Measurements from ENCODE around the gene MIA2. TPM values are rescaled to one million over a fixed set of nuclear protein-coding genes. Genes with fewer than 3 reads are reported as not detected.
"Not testable (repeated sequence)": the region's sequence is repeated elsewhere in the genome, so short reads cannot be mapped to it uniquely, and the experiment has no call there.

Gene MIA2
- total RNA-seq, 1 donor, result 32.0 TPM

DNA sequence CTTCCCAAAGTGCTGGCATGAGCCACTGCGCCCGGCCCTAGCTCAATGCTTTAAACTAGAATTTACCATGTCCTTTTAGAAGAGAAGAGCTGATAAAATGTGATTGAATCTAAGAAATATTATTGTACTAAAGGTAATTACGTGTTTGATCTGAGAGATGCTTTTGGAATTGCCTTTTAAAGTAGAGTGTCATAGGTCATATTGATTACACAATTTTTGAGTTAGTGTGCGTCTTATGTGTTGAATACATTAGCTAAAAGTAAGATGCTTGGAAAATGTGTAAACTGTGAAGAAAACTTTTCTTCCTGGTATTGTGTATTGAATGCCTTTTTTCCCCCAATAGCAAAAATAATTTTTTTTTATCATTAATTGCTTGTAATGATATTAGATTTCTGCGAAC is 41.7 kb downstream of the MIA2 start:
- no peaks in the 10 kb centered on the region for H3K27me3 ChIP-seq (ENCODE audit: insufficient read depth, low read length)
- no peaks in the 10 kb centered on the region for H3K9me3 ChIP-seq (ENCODE audit: low read depth, low read length)
- H3K4me1 ChIP-seq (ENCODE audit: insufficient read depth, low read length), result peaks cover 4% of the 10 kb centered on the region
- H3K4me3 ChIP-seq (ENCODE audit: low read length), result no peak overlapping the region

DNA sequence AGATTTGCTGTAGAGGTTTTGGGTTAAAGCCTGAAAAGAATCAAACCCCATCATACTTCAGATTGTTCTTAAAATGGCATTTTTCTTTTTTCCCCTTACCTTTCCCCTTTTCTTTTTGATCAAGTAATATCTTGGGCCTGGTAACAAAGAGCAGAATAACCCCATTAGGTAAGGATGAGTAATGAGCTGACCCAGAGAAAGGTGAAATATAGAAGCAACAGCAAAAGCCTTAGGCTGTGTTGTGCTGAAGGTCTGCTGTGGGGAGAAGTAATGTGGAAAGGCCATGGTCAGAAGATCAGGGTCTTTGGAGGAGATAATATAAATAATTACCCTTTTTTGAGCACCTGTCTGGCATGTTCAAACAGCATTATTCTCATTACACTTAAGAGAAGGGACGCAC is 42.3 kb downstream of the MIA2 start:
- Histone ChIP-seq H3K27me3 (ENCODE audit: insufficient read depth, low read length) (no peaks in the 10 kb centered on the region), H3K9me3 (ENCODE audit: low read depth, low read length) (no peaks in the 10 kb centered on the region), H3K4me3 (ENCODE audit: low read length) (no peak overlapping the region), H3K4me1 (ENCODE audit: insufficient read depth, low read length) (peaks cover 3% of the 10 kb centered on the region)

DNA sequence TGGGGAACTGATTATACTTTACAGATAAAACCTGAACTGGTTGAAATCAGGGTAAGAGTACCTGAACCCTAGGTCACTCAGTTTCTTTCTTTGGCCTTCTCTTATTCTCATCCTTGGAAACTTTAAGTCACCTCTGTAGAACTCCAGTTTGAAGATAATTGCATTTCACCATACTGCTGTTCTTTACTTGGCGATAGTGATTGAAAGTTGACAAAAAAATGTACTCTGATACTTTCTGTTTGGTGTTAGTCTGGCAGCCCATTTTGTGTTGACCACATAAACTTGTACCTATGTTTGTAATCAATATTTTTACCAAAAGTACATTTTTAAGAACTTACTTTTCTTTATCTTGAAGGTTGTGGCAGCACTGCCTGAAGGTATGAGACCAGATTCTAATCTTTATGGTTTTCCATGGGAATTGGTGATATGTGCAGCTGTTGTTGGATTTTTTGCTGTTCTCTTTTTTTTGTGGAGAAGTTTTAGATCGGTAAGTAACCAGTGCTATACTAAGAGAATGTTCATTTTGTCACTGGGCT is 42.9 kb downstream of the MIA2 start:
- Histone ChIP-seq H3K4me3 (ENCODE audit: low read length) (no peak overlapping the region), H3K27me3 (ENCODE audit: insufficient read depth, low read length) (no peaks in the 10 kb centered on the region), H3K9me3 (ENCODE audit: low read depth, low read length) (no peaks in the 10 kb centered on the region), H3K4me1 (ENCODE audit: insufficient read depth, low read length) (peaks cover 3% of the 10 kb centered on the region)

DNA sequence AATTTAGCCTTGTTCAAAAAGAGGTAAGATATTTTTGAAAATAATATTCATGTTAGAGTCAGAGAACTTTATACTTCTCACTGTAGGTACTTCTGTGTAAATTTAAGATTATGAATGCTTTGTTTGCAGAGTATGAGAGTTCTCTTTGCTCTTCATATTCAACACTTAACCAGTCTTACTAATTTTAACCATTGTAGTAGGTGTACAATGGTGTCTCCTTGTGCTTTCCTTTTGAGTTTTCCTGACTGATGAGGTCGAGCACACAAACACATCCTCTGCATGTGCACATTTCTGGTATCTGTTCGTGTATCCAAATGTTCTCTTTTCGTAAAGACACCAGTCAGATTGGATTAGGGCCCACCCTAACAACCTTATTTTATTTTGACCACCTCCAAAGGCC is 45.8 kb downstream of the MIA2 start:
- Histone ChIP-seq H3K4me1 (ENCODE audit: insufficient read depth, low read length) (peaks cover 3% of the 10 kb centered on the region), H3K27me3 (ENCODE audit: insufficient read depth, low read length) (no peaks in the 10 kb centered on the region), H3K4me3 (ENCODE audit: low read length) (no peak overlapping the region), H3K9me3 (ENCODE audit: low read depth, low read length) (no peaks in the 10 kb centered on the region)

DNA sequence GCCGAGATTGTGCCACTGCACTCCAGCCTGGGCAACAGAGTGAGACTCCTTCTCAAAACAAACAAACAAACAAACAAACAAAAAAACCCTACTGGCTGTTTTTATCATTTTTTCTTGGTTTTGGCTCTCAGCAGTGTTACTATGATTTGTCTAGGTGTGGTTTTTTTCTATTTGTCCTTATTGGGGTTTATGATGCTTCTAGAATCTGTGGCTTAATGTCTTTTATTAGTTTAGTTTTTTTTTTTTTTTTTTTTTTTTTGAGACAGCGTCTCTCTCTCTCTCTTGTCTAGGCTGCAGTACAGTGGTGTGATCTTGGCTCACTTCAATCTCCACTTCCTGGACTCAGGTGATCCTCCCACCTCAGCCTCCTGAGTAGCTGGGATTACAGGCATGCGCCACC is 47.0 kb downstream of the MIA2 start:
- not testable (repeated sequence) for H3K4me3 ChIP-seq (ENCODE audit: low read length); H3K9me3 ChIP-seq (ENCODE audit: low read depth, low read length); H3K27me3 ChIP-seq (ENCODE audit: insufficient read depth, low read length); H3K4me1 ChIP-seq (ENCODE audit: insufficient read depth, low read length)

DNA sequence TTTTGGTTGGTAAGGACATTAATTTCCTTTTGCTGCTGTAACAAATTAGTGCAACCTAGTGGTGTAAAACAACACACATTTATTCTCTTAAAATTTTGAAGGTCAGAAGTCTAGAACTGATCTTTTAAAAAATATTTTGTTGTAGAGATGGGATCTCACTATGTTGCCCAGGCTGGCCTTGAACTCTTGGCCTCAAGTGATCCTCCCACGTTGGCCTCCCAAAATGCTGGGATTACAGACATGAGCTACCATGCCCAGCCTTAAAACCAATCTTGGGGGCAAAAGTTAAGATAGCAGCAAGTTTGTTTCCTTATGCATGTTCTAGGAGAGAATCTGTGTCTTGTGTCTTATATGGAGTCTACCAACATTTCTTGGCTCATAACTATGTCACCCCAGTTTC is 55.8 kb downstream of the MIA2 start:
- Histone ChIP-seq H3K4me3 (ENCODE audit: low read length) (no peak overlapping the region), H3K9me3 (ENCODE audit: low read depth, low read length) (no peaks in the 10 kb centered on the region), H3K4me1 (ENCODE audit: insufficient read depth, low read length) (no peaks in the 10 kb centered on the region), H3K27me3 (ENCODE audit: insufficient read depth, low read length) (no peaks in the 10 kb centered on the region)

DNA sequence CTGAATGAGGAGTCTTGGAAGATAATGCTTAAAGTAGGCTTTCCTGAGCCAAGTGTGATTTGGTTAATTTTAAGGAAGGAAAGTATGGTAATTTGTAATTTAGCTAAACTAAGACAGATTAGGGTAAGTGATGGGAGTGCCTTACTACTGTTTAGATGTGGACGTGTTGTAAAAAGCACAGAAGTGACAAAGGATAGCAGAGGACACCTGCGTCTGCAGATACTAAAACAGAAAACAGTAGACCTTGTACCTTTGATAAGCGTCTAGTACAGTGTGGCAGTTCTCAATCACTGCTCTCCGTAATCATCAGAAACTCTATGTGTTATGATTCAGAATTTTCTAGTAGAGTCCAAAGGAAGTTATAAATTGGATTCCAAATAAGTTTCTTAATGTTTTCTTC is 58.0 kb downstream of the MIA2 start:
- no peaks in the 10 kb centered on the region for H3K9me3 ChIP-seq (ENCODE audit: low read depth, low read length)
- no peaks in the 10 kb centered on the region for H3K4me1 ChIP-seq (ENCODE audit: insufficient read depth, low read length)
- H3K27me3 ChIP-seq (ENCODE audit: insufficient read depth, low read length), result no peaks in the 10 kb centered on the region
- H3K4me3 ChIP-seq (ENCODE audit: low read length), result no peak overlapping the region

DNA sequence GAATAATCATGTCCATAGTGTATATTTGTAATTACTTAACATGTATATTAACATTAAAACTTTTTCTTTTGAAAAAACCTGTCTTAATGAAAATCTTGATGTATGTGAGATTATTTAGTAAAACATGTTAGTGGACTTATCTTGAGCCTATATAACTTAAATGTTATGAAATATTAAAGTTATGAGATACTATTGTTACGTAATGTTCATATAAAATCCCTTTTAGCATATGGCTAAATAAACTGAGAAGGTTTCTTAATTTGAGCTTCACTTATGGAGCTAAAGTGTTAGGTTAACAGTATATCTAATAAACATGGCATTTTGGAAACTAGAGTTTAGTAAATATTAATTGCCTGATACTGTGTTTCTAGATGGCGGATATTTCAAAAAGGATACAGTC is 59.9 kb downstream of the MIA2 start:
- Histone ChIP-seq H3K9me3 (ENCODE audit: low read depth, low read length) (no peaks in the 10 kb centered on the region), H3K27me3 (ENCODE audit: insufficient read depth, low read length) (no peaks in the 10 kb centered on the region), H3K4me3 (ENCODE audit: low read length) (no peak overlapping the region), H3K4me1 (ENCODE audit: insufficient read depth, low read length) (no peaks in the 10 kb centered on the region)

DNA sequence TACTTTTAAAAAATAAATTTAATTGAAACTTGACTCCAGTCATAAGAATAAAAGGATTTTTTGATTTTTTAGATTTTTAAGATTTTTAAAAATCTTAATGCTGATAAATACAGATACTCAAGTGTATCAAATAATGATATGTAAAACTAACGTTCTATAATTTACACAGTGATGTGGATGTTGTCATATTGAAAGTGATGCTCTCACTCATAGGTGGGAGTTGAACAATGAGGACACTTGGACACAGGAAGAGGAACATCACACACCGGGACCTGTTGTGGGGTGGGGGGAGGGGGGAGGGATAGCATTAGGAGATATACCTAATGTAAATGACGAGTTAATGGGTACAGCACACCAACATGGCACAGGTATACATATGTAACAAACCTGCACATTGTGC is 66.7 kb downstream of the MIA2 start:
- not testable (repeated sequence) for H3K9me3 ChIP-seq (ENCODE audit: low read depth, low read length); H3K27me3 ChIP-seq (ENCODE audit: insufficient read depth, low read length); H3K4me3 ChIP-seq (ENCODE audit: low read length); H3K4me1 ChIP-seq (ENCODE audit: insufficient read depth, low read length)

DNA sequence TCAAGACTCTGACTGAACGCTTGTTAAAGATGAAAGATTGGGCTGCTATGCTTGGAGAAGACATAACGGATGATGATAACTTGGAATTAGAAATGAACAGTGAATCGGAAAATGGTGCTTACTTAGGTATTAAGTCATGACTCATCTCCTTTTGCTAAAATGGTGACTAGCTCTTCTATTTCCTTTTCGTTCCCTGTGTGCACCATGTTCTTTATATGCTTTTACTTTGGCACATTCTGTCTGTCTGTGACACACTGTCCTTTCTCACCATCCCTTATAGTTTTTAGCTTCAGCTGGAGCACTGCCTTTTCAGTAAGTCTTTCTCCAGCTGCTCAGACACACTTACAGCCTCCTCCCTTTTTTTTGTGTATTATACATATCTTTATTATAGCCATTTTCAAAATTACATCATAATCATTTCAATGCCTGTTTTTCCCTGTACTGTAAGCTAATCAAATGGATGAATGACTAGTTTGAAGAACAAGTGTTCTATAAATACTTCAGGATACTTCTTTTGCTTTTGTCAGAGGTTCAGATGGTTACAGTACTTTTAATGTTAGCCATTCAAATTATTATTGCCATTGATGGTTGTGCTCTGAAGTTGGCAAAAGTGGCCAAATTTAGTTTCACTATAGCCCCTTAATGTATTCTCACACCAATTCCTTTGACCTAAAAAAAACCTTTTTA is 68.6 kb downstream of the MIA2 start:
- Histone ChIP-seq H3K27me3 (ENCODE audit: insufficient read depth, low read length) (no peaks in the 10 kb centered on the region), H3K9me3 (ENCODE audit: low read depth, low read length) (no peaks in the 10 kb centered on the region), H3K4me3 (ENCODE audit: low read length) (no peak overlapping the region), H3K4me1 (ENCODE audit: insufficient read depth, low read length) (no peaks in the 10 kb centered on the region)

DNA sequence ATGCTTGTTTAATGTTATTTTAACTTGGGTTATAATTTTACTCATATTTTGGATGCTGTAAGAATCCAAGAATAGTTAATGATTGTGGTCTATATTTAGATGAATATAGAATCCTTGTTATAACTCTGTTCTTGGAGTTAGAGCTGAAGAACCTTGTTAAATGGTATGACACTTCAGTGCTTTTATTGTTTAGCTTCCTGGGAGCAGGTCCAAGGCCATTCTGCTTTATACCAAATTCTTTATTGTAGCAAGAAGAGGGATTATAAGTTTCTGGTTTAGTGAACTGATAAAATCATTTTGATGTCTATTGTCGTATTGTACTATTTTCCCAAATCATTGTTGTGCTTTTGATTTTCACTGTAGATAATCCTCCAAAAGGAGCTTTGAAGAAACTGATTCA is 69.4 kb downstream of the MIA2 start:
- Histone ChIP-seq H3K4me3 (ENCODE audit: low read length) (no peak overlapping the region), H3K4me1 (ENCODE audit: insufficient read depth, low read length) (no peaks in the 10 kb centered on the region), H3K27me3 (ENCODE audit: insufficient read depth, low read length) (no peaks in the 10 kb centered on the region), H3K9me3 (ENCODE audit: low read depth, low read length) (no peaks in the 10 kb centered on the region)

DNA sequence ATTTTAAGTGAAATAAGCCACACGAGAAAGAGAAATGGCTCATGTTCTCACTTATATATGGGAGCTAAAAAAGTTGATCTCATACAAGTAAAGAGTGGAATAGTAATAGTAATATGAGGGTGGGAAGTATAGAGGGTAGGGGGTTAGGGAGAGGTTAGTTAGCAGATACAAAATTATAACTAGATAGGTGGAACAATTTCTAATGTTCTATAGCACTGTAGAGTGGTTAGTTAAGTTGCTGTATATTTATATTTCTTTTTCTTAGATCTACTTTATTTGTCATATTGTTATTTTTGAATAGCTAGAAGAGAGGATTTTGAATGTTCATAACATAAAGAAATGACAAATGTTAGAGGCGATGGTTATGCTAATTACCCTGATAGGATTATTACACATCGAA is 74.1 kb downstream of the MIA2 start:
- no peak overlapping the region for H3K4me3 ChIP-seq (ENCODE audit: low read length)
- H3K27me3 ChIP-seq (ENCODE audit: insufficient read depth, low read length), result no peaks in the 10 kb centered on the region
- no peaks in the 10 kb centered on the region for H3K4me1 ChIP-seq (ENCODE audit: insufficient read depth, low read length)
- H3K9me3 ChIP-seq (ENCODE audit: low read depth, low read length), result no peaks in the 10 kb centered on the region

DNA sequence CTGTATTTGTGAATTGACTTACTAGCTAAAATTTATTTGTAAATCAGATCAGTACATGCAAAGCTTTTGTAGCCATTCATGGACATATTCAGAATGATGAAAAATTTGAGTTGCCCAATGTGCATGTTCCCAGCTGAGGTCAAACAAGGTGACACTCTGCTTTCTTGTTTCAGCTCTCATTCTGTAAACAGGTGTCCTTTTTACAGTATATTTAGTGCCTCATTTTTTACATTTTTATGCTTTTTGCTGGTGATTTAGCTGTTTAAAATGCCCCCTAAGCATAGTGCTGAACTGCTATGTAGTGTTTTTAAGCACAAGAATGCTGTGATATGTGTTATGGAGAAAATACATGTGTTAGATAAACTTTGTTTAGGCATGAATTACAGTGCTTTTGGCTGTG is 76.3 kb downstream of the MIA2 start:
- Histone ChIP-seq H3K4me1 (ENCODE audit: insufficient read depth, low read length) (no peaks in the 10 kb centered on the region), H3K4me3 (ENCODE audit: low read length) (no peak overlapping the region), H3K9me3 (ENCODE audit: low read depth, low read length) (no peaks in the 10 kb centered on the region), H3K27me3 (ENCODE audit: insufficient read depth, low read length) (no peaks in the 10 kb centered on the region)

DNA sequence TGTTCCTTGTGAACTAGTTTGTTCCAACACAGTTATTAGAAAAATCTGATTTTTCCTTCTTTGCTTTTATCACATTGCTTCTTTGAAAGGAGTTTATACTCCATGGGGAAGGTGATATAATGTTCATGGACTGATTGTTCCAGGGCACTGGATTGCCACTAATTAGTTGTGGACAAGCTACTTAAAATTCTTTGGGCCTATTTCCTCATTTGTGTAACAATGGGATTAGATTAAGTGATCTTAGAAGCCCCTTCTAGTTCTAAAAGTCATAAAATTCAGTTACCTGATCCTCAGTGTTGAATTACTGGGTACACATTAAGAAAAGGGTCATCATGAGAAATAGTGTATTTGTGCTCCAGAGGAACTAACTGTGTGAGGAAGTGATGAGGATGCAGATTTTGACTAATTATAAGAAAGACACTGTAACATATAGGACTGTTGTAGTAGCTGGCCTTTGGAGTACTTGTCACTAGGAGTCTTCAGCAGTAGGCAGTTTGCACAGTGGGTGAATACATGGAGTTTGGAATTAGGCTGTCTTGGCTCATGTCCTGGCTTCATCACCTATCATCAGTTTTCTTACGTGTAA is 82.2 kb downstream of the MIA2 start:
- Histone ChIP-seq H3K27me3 (ENCODE audit: insufficient read depth, low read length) (no peaks in the 10 kb centered on the region), H3K4me1 (ENCODE audit: insufficient read depth, low read length) (no peaks in the 10 kb centered on the region), H3K4me3 (ENCODE audit: low read length) (no peak overlapping the region), H3K9me3 (ENCODE audit: low read depth, low read length) (no peaks in the 10 kb centered on the region)

DNA sequence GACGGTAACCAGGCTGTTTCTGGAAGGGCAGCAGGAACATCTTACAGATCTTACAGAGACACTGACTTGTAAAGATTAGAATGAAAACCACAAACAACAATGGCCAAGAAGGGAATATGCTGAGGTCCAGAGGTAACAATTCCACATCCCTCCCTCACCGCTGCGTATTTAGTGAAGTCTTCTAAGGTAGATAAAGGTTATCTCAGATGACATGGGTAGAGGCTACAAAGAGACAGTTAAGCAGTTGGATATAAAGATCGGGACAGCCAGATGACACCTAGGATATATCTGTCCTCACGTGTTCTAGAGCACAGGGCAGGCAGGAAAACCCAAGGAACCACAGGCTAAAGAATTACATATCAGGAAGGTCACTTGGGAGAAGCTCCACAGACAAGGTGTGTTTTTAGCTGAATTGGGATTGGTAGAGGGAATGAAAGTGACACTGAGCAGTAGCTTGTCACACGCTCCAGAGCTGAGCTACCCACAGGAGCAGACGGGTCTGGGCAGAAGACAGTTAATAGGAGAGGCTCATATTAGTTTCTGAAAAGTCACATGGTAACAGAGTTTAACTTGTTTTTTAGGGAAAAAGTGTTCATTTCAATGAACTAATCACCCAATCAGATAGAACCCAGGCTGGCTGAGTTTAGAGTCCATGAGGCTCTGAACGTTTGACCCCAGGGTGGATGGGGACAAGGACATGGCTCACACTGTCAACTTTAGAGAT is 83.3 kb downstream of the MIA2 start:
- no peak overlapping the region for H3K4me3 ChIP-seq (ENCODE audit: low read length)
- H3K4me1 ChIP-seq (ENCODE audit: insufficient read depth, low read length), result no peaks in the 10 kb centered on the region
- H3K9me3 ChIP-seq (ENCODE audit: low read depth, low read length), result no peaks in the 10 kb centered on the region
- no peaks in the 10 kb centered on the region for H3K27me3 ChIP-seq (ENCODE audit: insufficient read depth, low read length)

DNA sequence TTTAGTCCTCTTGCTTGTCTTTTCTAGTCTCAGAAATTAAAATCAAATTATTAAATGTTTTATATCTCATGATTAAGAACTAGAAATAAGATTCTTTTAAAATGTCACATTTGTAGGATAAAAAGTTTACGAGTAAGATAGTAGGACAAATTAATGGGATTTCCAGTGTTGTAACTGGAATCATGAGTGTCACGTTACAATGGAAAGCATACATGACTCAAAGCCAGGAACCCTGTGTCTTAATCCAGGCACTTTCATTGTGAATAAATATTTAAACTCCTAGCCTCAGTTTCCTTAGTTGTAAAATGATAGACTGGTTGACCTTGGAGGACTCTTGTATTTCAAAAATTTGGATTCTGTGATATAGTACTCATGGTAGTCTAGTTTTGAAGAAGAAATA is 84.9 kb downstream of the MIA2 start:
- Histone ChIP-seq H3K4me3 (ENCODE audit: low read length) (no peak overlapping the region), H3K4me1 (ENCODE audit: insufficient read depth, low read length) (no peaks in the 10 kb centered on the region)

More for the DNA sequence above, 84.9 kb downstream of the MIA2 start:
- Histone ChIP-seq H3K9me3 (ENCODE audit: low read depth, low read length) (no peaks in the 10 kb centered on the region), H3K27me3 (ENCODE audit: insufficient read depth, low read length) (no peaks in the 10 kb centered on the region)

Data from mononuclear cell (primary cell).